SK-N-SH (cell line): ENCODE data around the gene RHOBTB1. TPM values are rescaled to one million over a fixed set of nuclear protein-coding genes. Genes with fewer than 3 reads are reported as not detected.

Experiments
- CTCF ChIA-PET: fragments of 300-600, 350-600 bp; formaldehyde crosslinking; extraction: SDS; loops from one replicate; lab custom pipeline; 2021; lab: Yijun Ruan, JAX
- POLR2A ChIA-PET: fragments of 350-600 bp; sonication (Branson Sonifier 250); formaldehyde crosslinking; extraction: SDS; loops from one replicate; lab custom pipeline; 2020; ENCODE audit warnings: antibody characterized with exemption, inconsistent platforms; lab: Yijun Ruan, JAX
- DNase-seq: peaks from one replicate; pipeline ENCODE4 v3.0.0; 2012
- H2AFZ ChIP-seq: fragments of 200-600 bp; sonication (generic); 2 replicates; pipeline ENCODE4 v1.8.1; 2016; ENCODE audit warnings: antibody characterized with exemption, mild to moderate bottlenecking, low read depth
- H3F3A ChIP-seq: fragments of 200-600 bp; sonication (generic); replicated peaks from 2 replicates; pipeline ENCODE3; 2016; ENCODE audit warnings: antibody characterized with exemption, mild to moderate bottlenecking; ENCODE audit not compliant: insufficient read depth
- H3K27ac ChIP-seq, 2 experiments: fragments of 200-500 bp in 1 of 2; fragments of 200-600 bp in 1 of 2; sonication (Bioruptor generic) in 1 of 2; sonication (generic), shearing (Covaris generic) in 1 of 2; 2 replicates each; pipeline versions ENCODE4 v1.5.1 to v1.6.1; 2014 to 2016; ENCODE audit warnings: low read depth in 2 of 2, inconsistent platforms in 1 of 2, low read length in 1 of 2, mild to moderate bottlenecking in 1 of 2, mixed read lengths in 1 of 2
- H3K27me3 ChIP-seq: fragments of 200-600 bp; sonication (generic), shearing (Covaris generic); 2 replicates; pipeline ENCODE4 v1.6.1; 2016; ENCODE audit warnings: mixed run types; ENCODE audit not compliant: insufficient read depth
- H3K36me3 ChIP-seq, 2 experiments: fragments of 200-500 bp in 1 of 2; fragments of 200-600 bp in 1 of 2; sonication (Bioruptor generic) in 1 of 2; sonication (generic) in 1 of 2; replicated peaks in 1 of 2; 2 replicates each; pipeline versions ENCODE3 to v1.5.1; 2014 to 2016; ENCODE audit warnings: low read length in 1 of 2, mild to moderate bottlenecking in 1 of 2; ENCODE audit not compliant: insufficient read depth in 2 of 2, control insufficient read depth in 1 of 2
- H3K4me1 ChIP-seq, 2 experiments: fragments of 200-500 bp in 1 of 2; fragments of 200-600 bp in 1 of 2; sonication (Bioruptor generic) in 1 of 2; sonication (generic), shearing (Covaris generic) in 1 of 2; 2 replicates each; pipeline versions ENCODE4 v1.5.1 to v1.6.1; 2014 to 2016; ENCODE audit warnings: low read depth in 1 of 2, low read length in 1 of 2, mixed run types in 1 of 2; ENCODE audit not compliant: insufficient read depth in 2 of 2, control insufficient read depth in 1 of 2
- H3K4me2 ChIP-seq: fragments of 200-600 bp; sonication (generic), shearing (Covaris generic); 2 replicates; pipeline ENCODE4 v1.6.1; 2017; ENCODE audit warnings: mixed run types
- H3K4me3 ChIP-seq, 2 experiments: fragments of 200-500 bp in 1 of 2; fragments of 200-600 bp in 1 of 2; sonication (Bioruptor generic) in 1 of 2; sonication (generic), shearing (Covaris generic) in 1 of 2; 2 replicates each; pipeline versions ENCODE4 v1.5.1 to v1.8.1; 2014 to 2016; ENCODE audit warnings: low read depth in 2 of 2, inconsistent platforms in 1 of 2, low read length in 1 of 2, mild to moderate bottlenecking in 1 of 2, mixed read lengths in 1 of 2, moderate library complexity in 1 of 2
- H3K79me2 ChIP-seq: fragments of 200-600 bp; sonication (generic); 2 replicates; pipeline ENCODE4 v1.8.1; 2017; ENCODE audit warnings: mild to moderate bottlenecking; ENCODE audit not compliant: insufficient read depth
- H3K9ac ChIP-seq: fragments of 200-600 bp; sonication (generic); 2 replicates; pipeline ENCODE4 v1.6.1; 2017; ENCODE audit warnings: mixed run types
- H3K9me2 ChIP-seq: fragments of 200-600 bp; sonication (generic); 2 replicates; pipeline ENCODE4 v1.6.1; 2017; ENCODE audit warnings: mixed run types
- H3K9me3 ChIP-seq: fragments of 200-600 bp; sonication (generic); 2 replicates; pipeline ENCODE4 v1.6.1; 2017; ENCODE audit warnings: mixed run types, mild to moderate bottlenecking, moderate library complexity
- H4K20me1 ChIP-seq: fragments of 200-600 bp; sonication (generic); 2 replicates; pipeline ENCODE4 v1.6.1; 2017; ENCODE audit warnings: mild to moderate bottlenecking, mixed run types; ENCODE audit not compliant: insufficient read depth
- CHD2 ChIP-seq: fragments of 150-350 bp; IDR thresholded peaks from 2 replicates; pipeline ENCODE4 v1.6.1; 2018; ENCODE audit warnings: low read length; ENCODE audit not compliant: partially characterized antibody
- CTCF ChIP-seq: fragments of 200-600 bp; sonication (generic); IDR thresholded peaks from 2 replicates; pipeline ENCODE4 v1.6.1; 2017; ENCODE audit warnings: antibody characterized with exemption, mild to moderate bottlenecking, moderate library complexity
- ELF1 ChIP-seq: IDR thresholded peaks from 2 replicates; pipeline ENCODE4 v1.4.0; 2012
- EP300 ChIP-seq, 2 experiments: IDR thresholded peaks; 2 replicates each; pipeline versions ENCODE4 v1.4.0 to v1.6.1; 2012; ENCODE audit warnings: borderline replicate concordance in 1 of 2, low read depth in 1 of 2, low read length in 1 of 2
- FOXM1 ChIP-seq: IDR thresholded peaks from 2 replicates; pipeline ENCODE4 v1.4.0; 2012; ENCODE audit warnings: low read depth, mild to moderate bottlenecking
- GABPA ChIP-seq: IDR thresholded peaks from 2 replicates; pipeline ENCODE4 v1.4.0; 2012; ENCODE audit warnings: low read depth, mild to moderate bottlenecking
- JUND ChIP-seq: IDR thresholded peaks from 2 replicates; pipeline ENCODE4 v1.4.0; 2012
- MEF2A ChIP-seq: IDR thresholded peaks from 2 replicates; pipeline ENCODE4 v1.4.0; 2012; ENCODE audit warnings: low read depth, borderline replicate concordance
- NRF1 ChIP-seq: IDR thresholded peaks from 2 replicates; pipeline ENCODE4 v1.6.1; 2012; ENCODE audit warnings: low read depth, mild to moderate bottlenecking, low read length
- PBX3 ChIP-seq: IDR thresholded peaks from 2 replicates; pipeline ENCODE4; 2012
- REST ChIP-seq: IDR thresholded peaks from 2 replicates; pipeline ENCODE4 v1.6.1; 2012; ENCODE audit warnings: mild to moderate bottlenecking, low read depth, low read length, moderate library complexity
- TCF12 ChIP-seq: IDR thresholded peaks from 2 replicates; pipeline ENCODE4 v1.4.0; 2012
- USF1 ChIP-seq: IDR thresholded peaks from 2 replicates; pipeline ENCODE4 v1.4.0; 2012; ENCODE audit warnings: low read depth, borderline replicate concordance
- USF2 ChIP-seq: fragments of 150-350 bp; IDR thresholded peaks from 2 replicates; pipeline ENCODE4 v1.6.1; 2017; ENCODE audit warnings: antibody characterized with exemption, low read length, low read depth, borderline replicate concordance
- whole genome bisulfite sequencing: methylation state at CpG from one replicate; pipeline ENCODE4 v1.1.6; 2017; ENCODE audit warnings: low lambda C conversion rate; 5-methylcytosine and 5-hydroxymethylcytosine counted together
- polyA plus RNA-seq, 3 experiments: library from polyadenylated mRNA; depleted of rRNA; stranded (reverse); fragments of >200 nt; gene quantifications; 2 replicates each; pipeline ENCODE4 v1.2.3, GENCODE V29; 2012

RHOBTB1 gene
- polyA plus RNA-seq, 1 of the 3 experiments (the other 2 are of a cell fraction): 10.5 TPM

- no peak for DNase-seq
- no peak overlapping the region for H3K4me3 ChIP-seq
- no peak overlapping the region for H3K27ac ChIP-seq
- WGBS: 69% methylated on average over 3 of the region's 3 CpGs
- ChIA-PET CTCF (no interaction called here), POLR2A (no interaction called here)
- no peaks in the 10 kb centered on the region for H3K9me2 ChIP-seq
- H3K4me2 ChIP-seq: no peak overlapping the region
- peaks cover 49% of the 10 kb centered on the region for H3K79me2 ChIP-seq
- no peak overlapping the region for H3K9ac ChIP-seq
- H4K20me1 ChIP-seq: no peaks in the 10 kb centered on the region
- H3F3A ChIP-seq: no peaks in the 10 kb centered on the region
- peaks cover 15 to 39% of the 10 kb centered on the region in 2 experiments for H3K36me3 ChIP-seq
- H3K27me3 ChIP-seq: no peaks in the 10 kb centered on the region
- TF ChIP-seq PBX3 (no peak), USF2 (no peak)
- H2AFZ ChIP-seq: no peak overlapping the region
- peaks cover 2% of the 10 kb centered on the region; the same call in 1 of the 2 replicates for H3K9me3 ChIP-seq
- H3K4me1 ChIP-seq: no peaks in the 10 kb centered on the region
Measured at GRCh38 chr10:60930237-60930636, 13.7 kb downstream of the RHOBTB1 start.

GRCh38 chr10:60921633-60922032, 22.4 kb downstream of the RHOBTB1 start:
- no peak overlapping the region for H3K9ac ChIP-seq
- H3K4me1 ChIP-seq: peaks cover 0 to 4% of the 10 kb centered on the region in 2 experiments; a peak in 1 of 4 replicates
- H3K79me2 ChIP-seq: peaks cover 59% of the 10 kb centered on the region
- no peak overlapping the region for H3K27ac ChIP-seq
- H3K9me2 ChIP-seq: no peaks in the 10 kb centered on the region
- H3K36me3 ChIP-seq: peaks cover 0 to 5% of the 10 kb centered on the region in 2 experiments
- DNase-seq: no peak
- no peak overlapping the region for H3K4me3 ChIP-seq
- TF ChIP-seq ELF1: no peak
- TF ChIP-seq PBX3: no peak
- no peak for TF ChIP-seq USF2
- TF ChIP-seq NRF1: no peak
- TF ChIP-seq CTCF: no peak
- no peak for TF ChIP-seq TCF12
- TF ChIP-seq REST: no peak
- no peak for TF ChIP-seq MEF2A
- no peak for TF ChIP-seq JUND
- TF ChIP-seq EP300 (IDR thresholded peaks at IDR 0.05; ENCODE audit: borderline replicate concordance in 1 of 2, low read depth in 1 of 2, low read length in 1 of 2): no peak
- no peak for TF ChIP-seq CHD2
- TF ChIP-seq GABPA: no peak
- no peak for TF ChIP-seq USF1
- TF ChIP-seq FOXM1: no peak
- 75% methylated on average over 2 of the region's 2 CpGs for WGBS
- no peaks in the 10 kb centered on the region for H3F3A ChIP-seq
- H3K9me3 ChIP-seq: peaks cover 4% of the 10 kb centered on the region; the same call in 1 of the 2 replicates
- ChIA-PET CTCF (no interaction called here), POLR2A (no interaction called here)
- no peak overlapping the region for H3K4me2 ChIP-seq
- no peak overlapping the region for H2AFZ ChIP-seq
- no peaks in the 10 kb centered on the region for H4K20me1 ChIP-seq
- H3K27me3 ChIP-seq: no peaks in the 10 kb centered on the region
